AG20443 (cell line): ENCODE measurements around the gene ZBTB3.
"Not testable (repeated sequence)": the region's sequence is repeated elsewhere in the genome, so short reads cannot be mapped to it uniquely, and the experiment has no call there.

Experiments used
- DNase-seq: peaks from one replicate; pipeline ENCODE4 v3.0.0; 2012; ENCODE audit warnings: low spot score, mixed read lengths

The ZBTB3 gene

DNA sequence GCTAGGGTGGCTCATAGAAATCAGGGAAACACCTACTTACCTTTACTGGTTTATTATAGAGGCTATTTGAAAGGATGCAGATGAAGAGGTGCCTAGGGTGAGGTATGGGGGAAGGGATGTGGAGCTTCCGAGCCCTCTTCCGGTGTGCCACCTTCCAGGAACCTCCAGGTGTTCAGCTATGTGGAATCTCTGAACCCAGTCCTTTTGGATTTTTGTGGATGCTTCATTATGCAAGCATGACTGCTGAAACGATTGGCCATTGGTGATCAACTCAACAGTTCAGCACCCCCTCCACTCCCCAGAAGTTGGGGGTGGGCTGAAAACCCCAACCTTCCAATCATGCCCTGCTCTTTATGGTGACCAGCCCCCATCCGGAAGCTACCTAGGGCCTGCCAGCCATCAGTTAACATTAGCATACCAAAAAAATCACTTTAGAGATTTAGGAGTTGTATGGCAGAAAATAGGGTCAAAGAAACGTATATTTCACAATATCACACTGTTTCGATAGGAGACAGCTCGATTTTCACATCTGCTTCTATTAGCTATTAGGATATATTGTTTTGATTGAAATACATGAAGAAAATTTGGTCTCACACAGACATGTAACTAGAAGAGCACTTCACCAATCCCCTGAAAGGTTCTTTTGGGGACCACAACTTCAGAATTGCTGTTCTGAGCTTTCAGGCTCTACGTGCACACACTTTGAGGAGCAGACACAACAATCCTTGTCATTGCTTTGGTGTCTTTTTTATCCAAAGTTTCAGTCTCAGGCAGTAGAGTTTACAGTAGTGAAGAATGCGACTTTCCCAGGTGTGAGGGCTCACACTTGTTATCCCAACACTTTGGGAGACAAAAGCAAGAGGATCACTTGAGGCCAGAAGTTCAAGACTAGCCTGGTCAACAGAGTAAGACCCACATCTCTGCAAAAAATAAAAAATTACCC, 4.2 kb upstream of the ZBTB3 start:
- no peak for DNase-seq

DNA sequence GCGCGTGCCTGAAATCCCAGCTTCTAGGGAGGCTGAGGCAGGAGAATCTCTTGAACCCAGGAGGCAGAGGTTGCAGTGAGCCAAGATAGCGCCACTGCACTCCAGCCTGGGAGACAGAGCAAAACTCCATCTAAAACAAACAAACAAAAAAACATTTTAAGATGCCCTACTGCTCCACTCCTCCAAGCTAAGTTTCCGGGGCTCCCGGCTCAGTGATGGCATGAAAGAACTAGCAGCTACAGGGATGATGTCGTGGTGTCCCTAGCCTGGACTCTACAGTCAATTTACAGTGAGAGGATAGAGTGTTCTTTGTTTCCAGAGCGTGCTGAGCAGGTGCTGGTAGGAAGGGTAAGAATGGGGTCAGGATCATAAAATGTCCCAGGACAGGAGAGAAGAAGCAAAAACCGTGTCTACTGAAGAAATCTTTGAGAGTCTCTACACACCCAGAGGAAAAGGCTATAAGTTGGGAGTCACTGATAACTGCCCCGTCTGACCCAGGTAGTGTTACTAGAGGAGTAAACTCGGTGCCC, 1.2 kb upstream of the ZBTB3 start:
- DNase-seq, result no peak

DNA sequence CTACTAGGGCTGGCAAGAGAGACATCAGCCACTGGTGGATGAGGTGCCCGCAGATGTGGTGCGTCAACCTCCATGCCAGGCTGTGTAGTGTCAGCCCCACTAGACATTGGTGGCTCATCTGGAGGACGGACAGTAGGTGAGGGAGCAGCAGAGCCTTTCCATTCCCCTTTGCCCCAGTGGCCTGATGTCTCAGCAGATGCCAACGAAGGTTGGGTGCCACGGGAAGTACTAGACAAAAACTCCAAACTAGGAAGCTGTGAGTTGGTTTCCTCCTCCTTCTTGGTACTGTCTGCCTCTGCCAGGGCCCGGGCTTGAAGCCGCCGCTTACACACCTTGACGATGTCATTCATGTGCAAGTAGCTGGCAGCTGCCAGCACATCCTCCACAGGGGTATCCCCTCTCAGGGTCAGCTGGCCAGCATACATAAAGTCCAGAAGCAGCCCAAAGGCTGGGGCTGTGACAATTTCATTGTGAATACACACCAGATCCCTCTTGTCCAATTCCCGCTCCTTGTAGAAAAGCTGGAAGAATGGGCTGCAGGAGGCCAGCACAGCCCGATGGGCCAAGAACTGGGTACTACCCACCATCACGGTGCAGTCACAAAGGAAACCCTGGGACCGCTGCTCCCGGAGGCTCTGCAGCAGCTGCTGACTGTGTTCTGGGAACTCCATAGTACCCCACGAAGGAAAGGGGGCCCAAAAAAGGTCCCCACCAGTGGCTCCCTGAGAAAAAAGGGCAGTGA, 795 bp downstream of the ZBTB3 start:
- no peak for DNase-seq

DNA sequence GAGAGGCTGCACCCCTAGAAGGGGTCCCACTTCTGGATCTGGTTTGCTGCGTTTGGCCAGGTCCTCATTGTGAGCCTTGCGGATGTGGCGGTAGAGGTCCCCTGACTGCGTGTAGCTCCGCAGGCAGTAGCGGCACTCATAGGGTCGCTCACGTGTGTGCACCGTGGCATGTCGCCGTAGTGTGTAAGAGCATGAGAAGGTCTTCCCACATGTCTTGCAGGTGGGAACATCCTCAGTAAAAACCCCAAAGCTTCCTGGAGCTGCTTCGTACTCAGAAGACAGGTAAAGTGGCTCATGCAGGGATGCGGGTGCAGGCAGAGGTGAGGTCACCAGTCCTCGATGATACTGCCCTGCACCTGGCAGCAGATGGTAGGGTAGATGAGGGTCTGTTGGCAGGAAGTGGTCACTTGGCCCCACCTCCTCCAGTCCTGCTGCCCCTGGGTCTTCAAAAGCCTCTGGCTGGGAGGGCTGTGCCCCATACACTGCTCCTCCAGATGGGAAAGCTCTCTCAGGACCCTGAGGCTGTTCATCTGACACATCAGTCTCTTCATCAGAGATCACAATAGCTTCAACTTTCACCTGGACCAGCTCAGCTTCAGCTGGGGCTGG, 1.7 kb downstream of the ZBTB3 start:
- DNase-seq, result no peak

DNA sequence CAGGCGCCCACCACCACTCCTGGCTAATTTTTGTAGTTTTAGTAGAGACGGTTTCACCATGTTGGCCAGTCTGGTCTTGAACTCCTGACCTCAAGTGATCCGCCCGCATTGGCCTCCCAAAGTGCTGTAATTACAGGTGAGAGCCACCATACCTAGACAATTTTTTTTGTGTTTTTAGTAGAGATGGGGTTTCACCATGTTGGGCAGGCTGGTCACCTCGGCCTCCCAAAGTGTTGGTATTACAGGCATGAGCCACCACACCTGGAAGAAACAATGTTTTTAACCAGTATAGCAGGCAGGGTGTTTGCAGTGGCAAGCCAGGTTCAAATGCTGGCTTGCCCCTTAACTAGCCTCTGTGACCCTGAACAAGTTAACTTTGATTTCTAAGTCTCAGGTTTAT, 4.0 kb downstream of the ZBTB3 start:
- not testable (repeated sequence) for DNase-seq

DNA sequence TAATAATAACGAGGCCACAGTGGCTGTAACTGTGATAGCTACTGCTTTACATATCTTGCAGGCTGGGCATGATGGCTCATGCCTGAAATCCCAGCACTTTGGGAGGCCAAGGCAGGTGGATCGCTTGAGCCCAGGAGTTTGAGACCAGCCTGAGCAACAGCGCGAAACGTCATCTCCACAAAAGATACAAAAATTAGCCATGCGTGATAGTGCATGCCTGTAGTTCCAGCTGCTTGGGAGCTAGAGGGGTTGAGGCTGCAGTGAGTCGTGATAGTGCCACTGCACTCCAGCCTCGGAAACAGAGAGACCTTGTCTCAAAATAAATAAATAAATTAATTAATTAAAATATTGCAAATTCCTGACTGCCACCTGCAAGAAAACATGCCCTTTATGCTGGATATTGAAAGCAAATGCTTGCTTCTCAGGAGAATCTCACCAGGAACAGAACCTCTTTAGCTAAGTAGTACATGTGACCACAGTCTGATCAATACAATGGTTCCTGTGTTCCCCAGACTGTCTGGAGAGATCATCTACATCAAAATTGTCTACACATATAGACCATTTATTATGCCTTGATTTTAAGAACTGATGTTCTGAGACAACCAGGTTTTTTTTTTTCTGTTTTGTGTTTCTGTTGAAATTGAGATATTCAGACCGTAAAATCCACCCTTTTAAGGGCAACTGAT, 6.3 kb downstream of the ZBTB3 start:
- DNase-seq, result no peak

DNA sequence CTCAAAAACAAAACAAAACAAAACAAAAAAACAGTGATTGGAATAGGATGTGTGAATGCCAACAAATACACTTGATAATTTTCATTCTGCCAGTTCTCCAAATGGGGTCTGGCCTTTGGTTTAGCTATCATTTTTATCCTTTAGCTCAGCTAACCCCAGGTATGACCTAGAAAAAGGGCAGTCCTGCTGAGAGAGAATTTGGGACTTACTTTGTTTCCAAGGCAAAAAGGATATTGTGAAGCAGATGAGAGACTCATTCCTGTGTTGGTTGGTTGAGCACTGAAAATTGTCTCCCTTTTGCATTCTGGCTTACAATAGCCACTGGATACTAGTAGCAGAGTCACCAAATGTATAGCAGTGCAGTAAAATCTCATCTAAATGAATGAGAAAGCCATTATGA, 16.8 kb downstream of the ZBTB3 start:
- DNase-seq, result no peak

DNA sequence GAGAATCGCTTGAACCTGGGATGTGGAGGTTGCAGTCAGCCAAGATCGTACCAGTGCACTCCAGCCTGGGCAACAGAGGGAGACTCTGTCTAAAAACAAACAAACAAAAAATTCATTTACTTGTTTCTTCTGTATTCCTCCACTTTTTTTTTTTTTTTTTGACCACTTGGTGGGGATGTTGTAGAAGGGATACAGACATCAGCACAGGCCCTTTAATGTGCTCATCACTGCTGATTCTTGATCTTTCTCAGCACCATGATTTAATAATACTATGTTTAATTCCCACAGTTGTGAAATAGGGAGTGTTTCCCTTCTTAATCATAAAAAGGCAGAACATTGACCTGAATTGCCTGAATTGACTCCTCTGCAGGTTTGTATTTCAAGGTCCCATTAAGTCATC, 21.1 kb downstream of the ZBTB3 start:
- no peak for DNase-seq

DNA sequence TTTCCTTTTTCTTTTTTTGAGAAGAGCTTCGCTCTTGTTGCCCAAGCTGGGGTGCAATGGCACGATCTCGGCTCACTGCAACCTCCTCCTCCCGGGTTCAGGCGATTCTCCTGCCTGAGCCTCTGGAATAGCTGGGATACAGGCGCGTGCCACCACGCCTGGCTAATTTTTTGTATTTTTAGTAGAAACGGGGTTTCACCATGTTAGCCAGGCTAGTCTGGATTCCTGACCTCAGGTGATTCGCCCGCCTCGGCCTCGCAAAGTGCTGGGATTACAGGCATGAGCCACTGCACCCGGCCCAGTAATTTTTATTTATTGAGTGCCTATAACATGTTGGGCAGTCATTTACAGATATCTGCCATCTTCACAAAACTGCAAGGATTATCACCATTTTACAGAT, 23.9 kb downstream of the ZBTB3 start:
- not testable (repeated sequence) for DNase-seq

DNA sequence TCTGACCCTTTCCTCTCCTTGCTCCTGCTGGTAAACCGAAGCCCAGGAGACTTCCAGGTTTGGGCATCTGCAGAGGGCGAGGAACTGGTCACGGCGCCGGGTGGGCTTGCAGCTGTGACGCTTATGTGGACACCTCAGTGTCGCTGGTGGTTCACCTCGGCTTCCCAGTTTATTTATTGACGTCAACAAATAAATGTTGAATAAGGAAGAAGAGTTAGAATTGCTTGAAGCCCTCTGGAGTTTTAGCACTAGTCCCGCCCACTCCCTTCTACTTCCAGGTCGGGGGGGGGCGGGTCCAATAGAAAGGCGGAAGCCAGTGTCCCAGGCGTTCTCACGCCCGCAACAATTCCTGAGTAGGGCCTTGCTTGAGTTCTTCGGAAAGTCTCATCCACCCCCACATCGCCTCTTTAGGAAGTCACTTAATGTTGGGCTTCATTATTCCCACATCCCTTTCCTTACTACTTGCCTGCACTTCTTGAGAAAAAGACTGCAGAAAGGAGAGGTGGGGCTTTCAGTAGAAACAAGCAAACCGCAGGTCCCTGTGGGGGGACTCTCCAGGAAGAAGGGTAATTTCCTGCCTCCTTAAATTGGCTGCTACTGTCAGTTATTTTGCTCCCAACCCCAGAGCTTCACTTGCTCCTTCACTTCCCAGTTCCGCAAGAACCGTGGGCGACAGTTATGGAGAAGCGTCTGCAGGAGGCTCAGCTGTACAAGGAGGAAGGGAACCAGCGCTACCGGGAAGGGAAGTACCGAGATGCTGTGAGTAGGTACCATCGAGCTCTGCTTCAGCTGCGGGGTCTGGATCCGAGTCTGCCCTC, 25.6 kb downstream of the ZBTB3 start, which contains the start of gene TTC9C:
TTC9C (plus strand) TSS at position 316 of the 818 bp plus-strand sequence; CDS start at position 679, 363 bp downstream.
- peak; percentile 89 for DNase-seq

DNA sequence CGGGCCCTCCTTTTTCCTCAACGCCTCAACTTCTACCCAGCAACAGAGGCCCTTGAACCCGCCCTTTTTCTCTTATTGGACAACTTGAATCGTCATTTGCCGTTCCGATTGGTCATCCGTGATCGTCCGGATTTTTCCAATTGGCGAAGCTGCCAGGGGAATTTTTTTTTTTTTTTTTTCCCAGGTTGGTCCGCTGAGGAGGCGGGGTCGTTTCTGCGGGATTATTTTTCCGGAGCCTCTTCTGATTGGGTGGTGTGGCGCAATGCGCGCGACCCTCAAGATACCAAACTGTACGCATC, 26.1 kb downstream of the ZBTB3 start:
- DNase-seq, result peak; percentile 89

DNA sequence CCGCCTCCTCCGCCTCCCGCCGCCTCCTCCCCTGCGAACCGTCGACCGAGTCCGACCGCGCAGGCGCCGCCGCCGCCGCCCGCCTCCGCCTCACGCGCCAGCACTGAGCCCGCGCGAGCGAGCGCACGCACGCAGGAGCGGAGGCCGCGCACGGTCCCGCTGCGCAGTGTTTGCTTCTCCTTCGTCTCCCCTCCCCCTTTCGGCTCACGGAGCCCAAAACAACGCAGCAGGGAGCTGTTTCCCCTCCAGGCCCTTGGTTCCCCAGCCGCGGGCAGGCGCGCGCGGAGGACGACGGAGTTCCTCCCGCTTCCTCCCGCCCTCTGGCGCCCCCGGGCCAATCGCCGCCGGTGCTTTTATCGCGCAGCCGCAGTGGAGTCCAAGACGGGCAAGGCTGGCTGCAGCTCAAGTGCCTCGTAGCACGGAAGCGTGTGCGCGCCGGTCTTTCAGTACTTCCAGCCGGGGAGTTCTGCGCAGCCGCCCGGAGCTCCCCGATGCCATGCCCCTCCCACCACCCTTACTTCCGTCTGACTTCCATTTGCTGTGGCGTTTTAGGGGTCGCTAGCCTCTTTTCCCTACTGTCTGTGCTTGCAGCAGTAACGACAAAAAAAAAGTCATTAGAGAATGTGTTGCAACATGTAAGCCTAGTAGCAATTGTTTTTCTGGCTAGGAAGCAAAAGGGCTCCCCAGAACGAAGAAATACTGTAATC, 26.6 kb downstream of the ZBTB3 start, which contains the start of gene HNRNPUL2:
HNRNPUL2 (minus strand) TSS at position 293 of the 707 bp plus-strand sequence. CDS start 301 bp downstream, outside the sequence.
- DNase-seq, result peak; percentile 98

DNA sequence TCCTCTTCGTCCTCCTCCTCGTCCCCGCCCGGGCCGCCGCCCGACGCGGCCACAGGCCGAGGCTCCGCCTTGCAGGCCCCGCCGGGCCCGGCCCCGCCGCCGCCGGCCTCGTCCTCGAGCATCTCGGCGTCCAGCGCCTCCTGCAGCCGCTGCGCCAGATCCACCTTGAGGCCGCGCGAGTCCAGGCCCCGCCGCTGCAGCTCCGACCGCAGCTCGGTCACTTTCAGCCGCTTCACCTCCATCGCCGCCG, 27.1 kb downstream of the ZBTB3 start:
- DNase-seq, result no peak

DNA sequence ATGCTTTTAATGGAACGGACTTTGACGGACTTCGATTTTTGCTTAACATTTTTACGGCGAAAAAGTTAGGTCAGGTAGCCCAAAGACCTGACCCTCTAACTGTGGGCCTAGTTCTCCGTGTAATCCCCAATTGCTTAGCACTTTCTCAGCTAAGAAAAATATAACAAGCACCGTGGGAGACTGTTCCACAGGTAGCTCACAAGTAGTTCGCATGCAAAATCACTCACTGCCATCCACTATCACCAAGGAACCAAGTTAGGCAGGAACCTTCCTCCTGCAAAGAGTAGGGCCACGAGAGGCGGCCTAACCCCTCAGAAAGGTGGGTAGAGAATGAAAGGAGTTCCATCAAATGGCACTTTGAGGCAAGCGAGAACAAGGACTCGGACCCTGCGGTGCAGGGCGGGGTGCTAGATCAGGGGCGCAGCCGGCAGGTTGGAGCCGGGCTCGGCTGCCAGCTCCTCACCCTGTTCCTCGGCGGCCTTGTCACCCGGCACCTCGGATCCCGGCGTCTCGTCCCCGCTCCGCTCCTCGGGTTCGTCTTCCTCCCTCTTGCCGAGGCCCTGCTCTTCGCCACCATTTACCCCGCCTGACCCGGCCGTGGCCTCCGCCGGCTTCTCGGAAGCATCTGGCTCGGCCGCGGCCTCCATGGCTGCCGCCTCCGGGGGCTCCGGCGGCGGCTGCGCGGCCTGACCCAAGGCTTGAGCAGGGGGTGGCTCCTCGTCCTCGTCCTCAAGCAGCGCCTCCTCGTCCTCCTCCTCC, 27.6 kb downstream of the ZBTB3 start:
- no peak for DNase-seq

DNA sequence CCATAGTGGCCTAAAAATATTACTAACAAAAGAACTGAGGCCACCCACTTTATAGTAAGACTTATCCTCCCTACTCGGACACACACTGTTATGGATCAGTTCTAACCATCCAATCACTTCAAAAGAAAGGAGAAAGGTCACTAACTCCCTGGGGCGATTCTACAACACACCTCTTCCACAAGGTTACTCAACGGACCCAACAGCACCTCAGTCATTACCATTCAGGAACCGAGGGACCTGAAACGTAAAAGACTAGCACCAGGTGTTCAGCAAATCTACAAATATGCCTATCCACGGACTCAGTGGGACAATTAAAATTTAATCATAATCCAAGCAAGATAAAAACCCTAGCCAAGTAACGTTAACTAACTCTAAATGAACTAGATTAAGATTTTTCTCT, 28.3 kb downstream of the ZBTB3 start:
- no peak for DNase-seq

DNA sequence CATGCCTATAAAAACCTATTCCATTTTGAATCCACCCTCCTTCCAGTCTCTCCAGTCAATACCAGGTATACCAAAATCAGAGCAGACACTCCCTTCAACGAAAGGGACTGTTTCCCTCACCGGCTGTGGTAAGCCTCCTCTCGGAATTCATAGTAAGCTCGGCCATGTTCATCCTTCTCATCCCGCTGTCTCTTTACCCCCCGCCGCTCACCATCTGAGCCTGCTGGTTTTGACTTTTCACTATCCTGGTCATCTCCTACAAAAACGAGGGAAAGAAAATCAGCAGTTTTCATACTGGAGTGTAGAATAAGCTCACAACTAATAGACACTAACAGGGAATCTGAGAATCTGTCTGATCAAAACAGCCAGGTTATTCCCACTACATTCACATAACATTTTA, 29.8 kb downstream of the ZBTB3 start:
- DNase-seq, result no peak

DNA sequence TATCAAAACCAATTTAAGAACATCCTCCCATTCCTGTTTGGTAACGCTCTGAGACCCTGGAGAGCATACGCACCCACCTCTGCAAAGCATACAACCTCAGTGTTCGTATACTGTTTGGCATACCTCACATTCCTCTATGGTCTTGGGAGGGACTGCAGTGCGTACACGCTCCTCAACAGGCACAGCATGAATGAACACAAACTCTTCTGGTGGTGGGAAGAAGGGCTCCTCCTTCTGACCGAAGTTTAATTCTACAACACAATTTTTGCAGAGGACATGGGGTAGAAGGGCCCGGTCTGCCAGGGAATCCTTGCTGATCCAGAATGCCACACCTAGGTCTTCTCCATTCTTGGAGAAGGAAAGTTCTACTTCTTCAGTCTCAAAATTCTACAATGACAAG, 32.0 kb downstream of the ZBTB3 start:
- no peak for DNase-seq

DNA sequence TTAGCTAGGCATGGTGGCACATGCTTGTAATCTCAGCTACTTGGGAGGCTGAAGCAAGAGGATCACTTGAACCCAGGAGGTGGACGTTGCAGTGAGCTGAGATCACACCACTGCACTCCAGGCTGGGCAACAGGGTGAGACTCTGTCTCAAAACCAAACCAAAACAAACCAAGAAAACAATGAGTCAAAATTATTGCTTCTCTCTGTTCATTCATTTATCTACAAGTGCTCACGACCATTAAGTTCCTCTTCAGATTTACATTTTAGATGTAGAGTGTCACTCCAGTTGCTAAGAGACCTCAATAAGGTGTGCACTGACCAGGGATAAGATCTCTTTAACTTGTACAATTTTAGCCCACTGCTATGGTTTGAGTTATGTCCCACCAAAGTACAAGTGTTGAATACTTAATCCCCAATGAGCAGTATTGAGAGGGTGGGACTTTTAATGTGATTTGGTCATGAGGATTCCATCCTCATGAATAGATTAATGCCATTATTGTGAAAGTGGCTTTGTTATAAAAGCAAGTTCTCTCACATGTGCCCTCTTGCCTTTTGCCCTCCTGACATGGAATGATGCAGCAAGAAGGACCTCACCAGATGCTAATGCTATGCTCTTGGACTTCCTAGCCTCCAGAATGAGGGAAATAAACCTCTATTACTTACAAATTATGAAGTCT, 34.5 kb downstream of the ZBTB3 start:
- DNase-seq, result no peak

DNA sequence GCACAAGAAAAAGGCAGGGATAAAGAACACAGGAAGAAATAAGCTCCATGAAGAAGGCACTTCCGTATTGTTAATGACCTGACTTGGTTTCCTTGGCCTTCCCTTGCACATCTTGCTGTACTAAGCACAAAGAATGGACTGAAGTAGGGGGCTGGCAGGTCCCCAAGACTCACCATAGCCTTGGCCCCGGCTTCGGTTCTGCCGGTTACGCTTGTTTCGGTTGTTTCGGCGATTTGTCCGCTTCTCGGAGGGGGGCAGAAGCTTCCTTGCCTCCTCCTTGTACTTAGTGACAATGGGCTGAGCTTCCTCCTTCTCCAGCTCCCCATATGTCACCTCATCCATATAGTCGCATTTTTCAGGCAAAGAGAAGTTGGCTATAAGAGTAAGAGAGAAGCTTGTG, 37.1 kb downstream of the ZBTB3 start:
- DNase-seq, result no peak
